ENCODE measurements around the gene SEPTIN2. TPM values are rescaled to one million over a fixed set of nuclear protein-coding genes. Genes with fewer than 3 reads are reported as not detected.
"Not testable (repeated sequence)": the region's sequence is repeated elsewhere in the genome, so short reads cannot be mapped to it uniquely, and the experiment has no call there.

Gene SEPTIN2
- total RNA-seq, 1 donor from 2014 or later, result 203 TPM

DNA sequence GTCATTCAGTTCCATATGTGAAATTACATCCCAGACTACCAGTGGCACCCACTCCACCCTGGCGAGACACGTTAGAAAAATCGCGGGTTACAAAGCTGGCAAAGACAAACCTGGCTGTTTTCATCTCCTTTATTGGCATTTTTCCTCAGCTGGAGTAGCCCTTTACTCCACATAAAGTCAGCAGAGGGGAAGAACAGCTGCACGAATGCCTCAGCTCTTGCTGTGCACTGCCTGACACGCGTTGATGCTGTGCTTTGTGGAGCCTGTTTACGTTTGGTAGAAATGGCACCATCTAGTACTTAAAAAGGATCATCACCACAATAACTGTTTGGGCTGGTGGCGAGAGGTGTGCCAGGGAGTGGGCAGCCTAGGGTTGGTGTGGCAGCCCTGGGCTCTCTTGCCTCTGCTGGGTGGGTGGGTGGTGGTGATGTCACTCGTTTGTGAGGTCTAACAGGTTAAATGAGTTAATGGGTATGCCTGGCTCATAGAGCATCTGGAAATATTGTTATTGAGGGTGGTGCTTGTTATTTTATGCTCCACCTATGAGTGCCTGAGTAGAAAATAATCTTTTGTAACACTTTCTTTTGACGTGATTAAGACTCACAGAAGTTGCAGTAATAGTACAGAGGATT lies 56.8 kb downstream of the SEPTIN2 start:
- Mint-ChIP-seq H3K9me3 (no peaks in the 10 kb centered on the region), H3K27me3 (ENCODE audit: insufficient read depth) (no peaks in the 10 kb centered on the region), H3K4me1 (ENCODE audit: low read depth) (no peaks in the 10 kb centered on the region), H3K27ac (no peak overlapping the region), H3K36me3 (ENCODE audit: low read depth) (peaks cover 8% of the 10 kb centered on the region), H3K4me3 (no peak overlapping the region)
- no peak for DNase-seq (ENCODE audit: low spot score)
- intact Hi-C loops (cut with micrococcal nuclease), result no loop called here

DNA sequence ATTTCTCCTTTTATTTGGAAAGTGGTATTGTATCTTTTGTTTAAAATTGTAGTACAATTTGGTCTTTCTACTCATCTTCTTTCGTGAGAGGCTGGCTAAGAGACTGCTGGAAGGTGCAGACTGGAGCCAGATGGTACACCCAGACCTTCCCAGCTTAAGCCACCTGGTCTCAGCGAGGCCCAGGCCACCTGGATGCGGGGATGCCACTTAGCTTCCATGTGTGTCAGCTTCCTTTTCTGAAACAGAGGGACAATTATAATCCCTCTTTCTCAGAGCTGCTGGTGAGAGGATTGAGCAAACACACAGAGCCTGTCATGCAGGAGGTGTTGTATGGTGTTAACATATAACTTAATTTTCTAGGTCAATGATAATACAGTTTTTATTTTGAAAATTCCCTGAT lies 57.7 kb downstream of the SEPTIN2 start:
- Mint-ChIP-seq H3K4me1 (ENCODE audit: low read depth) (no peaks in the 10 kb centered on the region), H3K27me3 (ENCODE audit: insufficient read depth) (no peaks in the 10 kb centered on the region), H3K27ac (no peak overlapping the region), H3K4me3 (no peak overlapping the region), H3K9me3 (no peaks in the 10 kb centered on the region), H3K36me3 (ENCODE audit: low read depth) (peaks cover 8% of the 10 kb centered on the region)
- intact Hi-C loops (cut with micrococcal nuclease), result no loop called here
- no peak for DNase-seq (ENCODE audit: low spot score)

DNA sequence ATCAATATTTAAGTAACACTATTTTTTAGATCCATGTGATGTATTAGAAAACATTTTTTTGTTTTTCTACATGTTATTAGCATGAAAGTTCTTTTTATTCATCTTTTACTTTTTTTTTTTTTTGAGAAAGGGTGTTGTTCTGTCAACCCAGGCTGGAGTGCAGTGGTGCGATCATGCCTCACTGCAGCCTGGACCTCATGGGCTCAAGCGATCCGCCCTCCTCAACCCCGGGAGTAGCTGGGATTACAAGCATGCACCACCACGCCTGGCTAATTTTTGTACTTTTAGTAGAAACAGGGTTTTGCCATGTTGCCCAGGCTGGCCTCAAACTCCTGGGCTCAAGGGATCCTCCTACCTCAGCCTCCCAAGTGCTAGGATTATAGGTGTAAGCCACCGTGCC lies 58.2 kb downstream of the SEPTIN2 start:
- H3K36me3 Mint-ChIP-seq (ENCODE audit: low read depth); intact Hi-C loops (cut with micrococcal nuclease); H3K4me1 Mint-ChIP-seq (ENCODE audit: low read depth); H3K4me3 Mint-ChIP-seq; H3K27me3 Mint-ChIP-seq (ENCODE audit: insufficient read depth); H3K27ac Mint-ChIP-seq; DNase-seq (ENCODE audit: low spot score); H3K9me3 Mint-ChIP-seq: not testable (repeated sequence)

DNA sequence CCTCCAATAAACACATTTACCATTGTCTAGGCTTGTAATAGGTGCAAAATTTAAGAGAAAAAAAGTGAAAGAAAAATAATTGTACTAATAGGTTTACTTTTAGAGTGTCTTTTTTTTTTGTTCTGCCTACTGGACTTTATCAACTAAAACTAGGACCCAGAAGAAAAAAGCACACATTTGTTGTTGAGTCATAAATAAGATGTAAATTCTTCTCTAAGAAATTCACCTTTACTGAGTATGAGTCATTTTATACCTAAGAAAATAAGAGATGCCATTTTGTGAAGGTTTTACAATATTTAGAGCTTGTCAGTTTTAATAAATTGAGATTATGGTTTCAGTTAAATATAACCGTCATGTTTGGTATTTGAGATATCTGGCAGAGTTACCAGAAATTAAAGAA lies 59.6 kb downstream of the SEPTIN2 start:
- intact Hi-C loops (cut with micrococcal nuclease), result no loop called here
- peaks cover 9% of the 10 kb centered on the region for H3K36me3 Mint-ChIP-seq (ENCODE audit: low read depth)
- no peaks in the 10 kb centered on the region for H3K27me3 Mint-ChIP-seq (ENCODE audit: insufficient read depth)
- H3K4me1 Mint-ChIP-seq (ENCODE audit: low read depth), result peaks cover 4% of the 10 kb centered on the region
- H3K4me3 Mint-ChIP-seq, result no peak overlapping the region
- H3K9me3 Mint-ChIP-seq, result no peaks in the 10 kb centered on the region
- H3K27ac Mint-ChIP-seq, result no peak overlapping the region
- DNase-seq (ENCODE audit: low spot score), result no peak

DNA sequence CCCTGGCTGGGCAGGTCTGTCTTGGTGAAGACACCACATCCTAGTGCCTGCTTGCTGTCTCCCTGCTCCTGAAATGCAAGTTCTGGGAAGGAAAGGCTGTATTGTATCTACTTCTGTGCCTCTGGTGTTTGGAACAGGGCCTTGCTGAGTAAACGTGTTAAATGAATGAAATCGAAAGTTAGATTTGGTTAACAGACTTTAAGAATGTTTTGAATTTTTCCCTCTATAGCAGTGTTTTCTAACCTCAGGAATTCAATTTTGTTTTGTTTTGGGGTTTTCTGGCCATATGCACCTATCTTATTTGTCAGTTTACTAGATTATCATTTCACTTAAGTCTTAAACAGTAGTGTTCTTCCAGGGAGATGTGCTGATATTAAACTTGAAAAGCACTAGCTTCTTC lies 61.1 kb downstream of the SEPTIN2 start:
- intact Hi-C loops (cut with micrococcal nuclease), result no loop called here
- H3K27me3 Mint-ChIP-seq (ENCODE audit: insufficient read depth), result no peaks in the 10 kb centered on the region
- no peak overlapping the region for H3K27ac Mint-ChIP-seq
- peaks cover 9% of the 10 kb centered on the region for H3K36me3 Mint-ChIP-seq (ENCODE audit: low read depth)
- DNase-seq (ENCODE audit: low spot score), result no peak
- H3K4me1 Mint-ChIP-seq (ENCODE audit: low read depth), result peaks cover 4% of the 10 kb centered on the region
- H3K4me3 Mint-ChIP-seq, result no peak overlapping the region
- H3K9me3 Mint-ChIP-seq, result no peaks in the 10 kb centered on the region

DNA sequence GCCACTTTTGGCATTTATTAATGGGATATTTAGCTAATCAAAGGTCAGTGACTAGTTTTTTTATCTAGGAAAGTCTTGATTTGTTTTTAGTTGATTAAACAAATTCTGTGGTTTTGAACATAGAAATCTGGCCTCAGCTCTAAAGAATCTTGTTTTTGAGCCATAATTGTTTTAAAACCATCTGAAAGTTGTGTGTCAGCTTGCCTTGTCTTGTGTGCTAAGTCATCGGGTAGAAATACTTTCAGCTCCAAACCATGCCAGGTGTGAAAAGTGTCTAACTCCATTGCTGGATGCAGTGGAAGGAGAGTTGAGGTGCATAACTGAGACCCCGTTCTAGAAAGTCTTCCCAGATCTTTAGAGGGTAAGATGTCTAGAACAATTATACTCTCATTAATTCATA lies 63.1 kb downstream of the SEPTIN2 start:
- Mint-ChIP-seq H3K4me1 (ENCODE audit: low read depth) (peaks cover 11% of the 10 kb centered on the region), H3K36me3 (ENCODE audit: low read depth) (peaks cover 5% of the 10 kb centered on the region)
- intact Hi-C loops (cut with micrococcal nuclease), result no loop called here

DNA sequence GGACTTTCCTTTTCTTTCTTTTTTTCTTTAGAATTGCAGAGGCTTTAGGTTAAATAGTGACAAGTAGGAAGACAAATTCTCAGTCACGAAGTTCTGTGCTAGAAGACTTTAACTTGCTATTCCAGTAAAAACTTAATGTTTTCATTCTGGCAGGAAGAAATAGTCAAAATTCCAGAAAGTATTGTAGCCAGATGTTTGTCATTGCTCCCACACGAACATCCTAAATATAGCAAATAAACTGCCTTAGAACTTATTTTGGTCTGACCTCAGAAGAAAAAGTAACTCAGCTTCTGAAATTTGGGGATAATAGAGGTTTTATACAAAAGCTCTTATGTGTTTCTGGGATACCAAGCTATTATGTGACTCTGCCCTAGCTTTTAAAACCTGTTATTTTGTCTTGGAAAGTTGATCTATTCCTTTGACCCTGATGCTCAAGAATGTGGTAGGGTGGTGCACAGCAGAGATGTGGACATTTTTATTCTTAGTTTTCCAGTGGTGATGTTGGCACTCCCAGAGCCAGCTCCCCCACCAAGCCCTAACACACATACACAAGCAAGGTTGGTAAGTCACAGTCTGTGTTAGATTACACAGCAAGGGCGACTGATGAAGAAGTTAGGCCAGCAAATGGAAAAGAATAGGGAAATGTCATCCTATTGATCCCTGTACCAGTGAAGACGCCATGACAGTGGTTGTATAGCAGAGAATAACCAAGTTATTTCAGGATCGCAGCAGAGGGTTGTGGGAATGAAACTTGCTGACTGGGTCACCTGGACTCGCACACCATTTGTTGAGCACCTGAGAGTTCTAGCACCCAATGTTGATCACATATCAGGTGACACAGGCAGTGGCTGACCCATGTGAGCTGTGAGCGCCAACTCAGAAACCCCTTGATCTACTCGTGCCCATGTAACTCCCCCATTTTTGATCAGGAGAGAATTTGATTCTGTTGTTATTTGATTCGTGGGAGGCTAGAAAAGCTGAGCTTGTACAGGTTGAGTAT lies 64.1 kb downstream of the SEPTIN2 start:
- H3K27me3 Mint-ChIP-seq (ENCODE audit: insufficient read depth), result no peaks in the 10 kb centered on the region
- H3K27ac Mint-ChIP-seq, result no peak overlapping the region
- H3K9me3 Mint-ChIP-seq, result no peaks in the 10 kb centered on the region
- no peak overlapping the region for H3K4me3 Mint-ChIP-seq
- peaks cover 11% of the 10 kb centered on the region for H3K4me1 Mint-ChIP-seq (ENCODE audit: low read depth)
- intact Hi-C loops (cut with micrococcal nuclease), result no loop called here
- H3K36me3 Mint-ChIP-seq (ENCODE audit: low read depth), result peaks cover 5% of the 10 kb centered on the region
- DNase-seq (ENCODE audit: low spot score), result no peak

More for the DNA sequence above, 63.1 kb downstream of the SEPTIN2 start:
- Mint-ChIP-seq H3K27me3 (ENCODE audit: insufficient read depth) (no peaks in the 10 kb centered on the region), H3K27ac (no peak overlapping the region), H3K4me3 (no peak overlapping the region), H3K9me3 (no peaks in the 10 kb centered on the region)
- DNase-seq (ENCODE audit: low spot score), result no peak

DNA sequence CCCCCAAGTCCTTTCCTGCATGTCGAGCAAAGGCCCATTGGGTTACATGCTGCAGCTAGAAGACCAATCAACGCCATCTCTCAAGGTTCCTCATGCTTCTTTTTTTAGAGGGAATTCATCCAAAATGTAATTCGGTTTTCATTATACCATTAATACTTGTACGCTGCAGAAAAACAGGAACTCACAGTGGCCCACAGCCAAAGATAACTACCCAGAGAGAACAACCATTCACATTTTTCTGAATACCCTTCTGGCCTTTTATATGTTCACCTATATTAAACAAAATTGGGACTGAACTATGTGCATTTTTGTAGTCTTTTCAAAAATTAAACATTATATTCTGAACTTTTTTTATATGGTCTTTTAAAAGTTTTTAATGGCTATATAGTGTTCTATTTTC lies 66.1 kb downstream of the SEPTIN2 start:
- DNase-seq (ENCODE audit: low spot score), result no peak
- Mint-ChIP-seq H3K4me3 (no peak overlapping the region), H3K27ac (no peak overlapping the region), H3K9me3 (no peaks in the 10 kb centered on the region), H3K36me3 (ENCODE audit: low read depth) (peaks cover 4% of the 10 kb centered on the region), H3K4me1 (ENCODE audit: low read depth) (peaks cover 11% of the 10 kb centered on the region), H3K27me3 (ENCODE audit: insufficient read depth) (no peaks in the 10 kb centered on the region)
- intact Hi-C loops (cut with micrococcal nuclease), result no loop called here

DNA sequence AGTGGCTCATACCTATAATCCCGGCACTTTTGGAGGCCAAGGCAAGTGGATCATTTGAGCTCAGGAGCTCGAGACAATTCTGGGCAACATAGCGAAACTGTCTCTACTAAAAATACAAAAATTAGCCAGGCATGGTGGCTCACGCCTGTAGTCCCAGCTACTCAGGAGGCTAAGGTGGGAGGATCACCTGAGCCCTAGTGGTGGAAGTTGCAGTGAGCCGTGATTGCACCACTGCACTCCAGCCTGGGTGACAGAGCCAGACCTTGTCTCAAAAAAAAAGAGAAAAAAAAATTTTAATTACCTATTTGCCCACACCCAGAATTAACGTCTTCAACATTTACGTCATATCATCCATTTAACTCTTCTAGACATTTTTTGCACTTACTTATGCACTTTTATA lies 69.7 kb downstream of the SEPTIN2 start:
- H3K27ac Mint-ChIP-seq; H3K27me3 Mint-ChIP-seq (ENCODE audit: insufficient read depth); intact Hi-C loops (cut with micrococcal nuclease); H3K4me3 Mint-ChIP-seq; DNase-seq (ENCODE audit: low spot score); H3K4me1 Mint-ChIP-seq (ENCODE audit: low read depth); H3K36me3 Mint-ChIP-seq (ENCODE audit: low read depth); H3K9me3 Mint-ChIP-seq: not testable (repeated sequence)

DNA sequence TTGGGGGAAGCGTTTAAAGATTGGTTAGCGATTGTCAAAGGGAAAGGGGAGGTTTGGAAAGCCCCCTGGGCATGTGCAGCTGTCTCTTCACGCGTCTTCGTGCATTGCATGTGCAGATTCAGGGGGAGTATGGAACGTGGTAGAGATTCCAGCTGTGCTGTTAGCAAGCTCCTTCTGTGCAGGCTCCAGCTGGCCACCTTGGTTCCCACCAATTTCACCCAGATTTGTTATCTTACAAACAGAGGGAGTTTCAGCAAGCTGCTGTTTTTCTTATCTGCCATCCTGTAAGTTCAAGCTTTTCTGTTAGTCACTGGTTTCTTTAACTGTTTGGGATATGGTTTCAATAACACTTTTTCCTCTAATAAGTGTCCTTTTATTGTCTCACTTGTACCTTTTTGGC lies 70.8 kb downstream of the SEPTIN2 start:
- DNase-seq (ENCODE audit: low spot score), result no peak
- no peak overlapping the region for H3K27ac Mint-ChIP-seq
- no peak overlapping the region for H3K4me3 Mint-ChIP-seq
- H3K27me3 Mint-ChIP-seq (ENCODE audit: insufficient read depth), result no peaks in the 10 kb centered on the region
- peaks cover 1% of the 10 kb centered on the region for H3K36me3 Mint-ChIP-seq (ENCODE audit: low read depth)
- intact Hi-C loops (cut with micrococcal nuclease), result no loop called here
- H3K9me3 Mint-ChIP-seq, result no peaks in the 10 kb centered on the region
- H3K4me1 Mint-ChIP-seq (ENCODE audit: low read depth), result peaks cover 14% of the 10 kb centered on the region

DNA sequence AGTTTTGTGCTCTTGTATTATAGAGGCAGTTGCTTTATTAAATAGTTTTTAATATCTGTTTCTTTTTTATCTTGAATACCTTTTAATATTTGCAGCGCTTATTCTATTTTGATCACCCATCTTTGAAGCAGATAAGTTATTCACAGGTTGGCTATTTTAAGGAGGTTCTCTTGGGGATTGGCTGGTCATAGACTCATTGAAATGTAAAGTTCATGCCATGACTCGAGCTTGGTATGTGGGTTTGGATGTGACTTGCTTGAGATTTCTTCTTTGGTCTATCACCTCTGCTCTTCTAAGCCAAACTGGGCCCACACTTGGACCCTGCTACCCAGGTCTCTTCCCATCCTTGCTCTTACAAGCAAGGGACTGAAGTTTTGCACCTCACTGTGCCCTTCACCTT lies 74.0 kb downstream of the SEPTIN2 start:
- Mint-ChIP-seq H3K27me3 (ENCODE audit: insufficient read depth) (no peaks in the 10 kb centered on the region), H3K9me3 (no peaks in the 10 kb centered on the region), H3K4me1 (ENCODE audit: low read depth) (peaks cover 13% of the 10 kb centered on the region), H3K4me3 (no peak overlapping the region), H3K27ac (no peak overlapping the region), H3K36me3 (ENCODE audit: low read depth) (peaks cover 4% of the 10 kb centered on the region)
- intact Hi-C loops (cut with micrococcal nuclease), result loop anchor here (1.0 kb wide), 1 partner anchor 54 kb away; no protein-coding TSS in a partner anchor
- DNase-seq (ENCODE audit: low spot score), result no peak

DNA sequence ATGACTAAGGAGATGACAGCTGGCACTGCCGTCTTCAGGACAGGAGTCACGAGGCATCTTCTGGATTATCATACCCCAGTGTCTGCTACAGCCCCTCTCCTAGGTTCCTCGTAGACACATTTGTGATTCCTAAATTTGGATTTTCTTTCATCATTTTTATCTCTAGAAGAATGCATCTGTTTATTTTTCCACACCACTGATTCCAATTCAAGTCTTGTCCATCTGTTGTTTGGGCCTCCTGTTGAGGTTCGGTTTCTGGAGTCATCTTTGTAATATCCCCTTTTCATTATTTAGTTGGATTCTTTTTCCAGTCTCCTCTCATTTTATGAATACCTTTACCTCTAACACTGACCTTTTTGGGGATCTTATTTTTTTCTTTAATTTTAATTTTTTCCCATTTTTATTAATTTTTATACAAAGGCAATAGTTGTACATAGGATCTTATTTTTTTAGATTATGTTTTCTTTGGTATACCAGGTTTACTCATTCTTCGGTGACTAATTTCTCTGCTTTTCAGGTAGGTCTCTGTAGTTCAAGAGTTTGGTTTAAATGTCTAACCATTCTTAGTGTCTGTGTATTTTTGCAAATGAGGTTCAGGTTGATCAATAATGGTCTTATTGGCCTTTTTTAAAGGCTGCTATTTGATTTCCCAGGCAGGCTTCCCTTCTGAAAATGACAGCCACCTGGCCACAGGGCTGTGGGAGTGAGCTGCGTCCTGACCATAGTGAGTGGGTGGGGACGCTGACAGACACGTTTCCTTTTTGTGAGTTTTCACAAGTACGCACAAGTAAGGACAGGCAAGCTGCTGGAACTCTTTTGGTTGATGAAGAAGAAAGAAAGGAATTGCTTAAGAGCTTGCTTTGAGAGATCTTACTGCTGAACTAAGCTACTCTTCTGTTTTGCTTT lies 74.8 kb downstream of the SEPTIN2 start:
- H3K4me3 Mint-ChIP-seq, result no peak overlapping the region
- intact Hi-C loops (cut with micrococcal nuclease), result loop anchor here (1.0 kb wide), 1 partner anchor 53 kb away; no protein-coding TSS in a partner anchor
- DNase-seq (ENCODE audit: low spot score), result no peak
- no peaks in the 10 kb centered on the region for H3K9me3 Mint-ChIP-seq
- H3K27me3 Mint-ChIP-seq (ENCODE audit: insufficient read depth), result no peaks in the 10 kb centered on the region
- peaks cover 6% of the 10 kb centered on the region for H3K36me3 Mint-ChIP-seq (ENCODE audit: low read depth)
- peaks cover 13% of the 10 kb centered on the region for H3K4me1 Mint-ChIP-seq (ENCODE audit: low read depth)
- H3K27ac Mint-ChIP-seq, result no peak overlapping the region
